Measurements from ENCODE around the gene ALOXE3.
A peak's percentile ranks its signal among the peaks of the same experiment; 100 is the strongest.
"Not testable (repeated sequence)": the region's sequence is repeated elsewhere in the genome, so short reads cannot be mapped to it uniquely, and the experiment has no call there.

The ALOXE3 gene

DNA sequence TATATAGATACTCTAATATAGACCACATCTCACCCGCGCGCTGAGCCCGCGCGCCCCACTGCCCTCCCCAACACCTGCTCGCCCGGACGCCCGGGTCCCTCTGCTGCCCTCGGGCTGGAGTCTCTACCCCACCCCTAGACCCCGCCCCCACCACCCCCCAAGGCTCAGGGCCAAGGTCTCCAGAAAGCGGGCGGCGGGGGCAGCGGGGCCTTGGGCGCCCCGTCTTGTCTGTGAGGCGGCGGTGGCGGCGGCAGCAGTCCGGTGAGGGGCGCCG, 3.0 kb upstream of the ALOXE3 start:
- DNase-seq: no peak

- DNase-seq: peak; percentile 68
Measured at GRCh38 chr17:8120520-8121406, 2.4 kb upstream of the ALOXE3 start.

DNA sequence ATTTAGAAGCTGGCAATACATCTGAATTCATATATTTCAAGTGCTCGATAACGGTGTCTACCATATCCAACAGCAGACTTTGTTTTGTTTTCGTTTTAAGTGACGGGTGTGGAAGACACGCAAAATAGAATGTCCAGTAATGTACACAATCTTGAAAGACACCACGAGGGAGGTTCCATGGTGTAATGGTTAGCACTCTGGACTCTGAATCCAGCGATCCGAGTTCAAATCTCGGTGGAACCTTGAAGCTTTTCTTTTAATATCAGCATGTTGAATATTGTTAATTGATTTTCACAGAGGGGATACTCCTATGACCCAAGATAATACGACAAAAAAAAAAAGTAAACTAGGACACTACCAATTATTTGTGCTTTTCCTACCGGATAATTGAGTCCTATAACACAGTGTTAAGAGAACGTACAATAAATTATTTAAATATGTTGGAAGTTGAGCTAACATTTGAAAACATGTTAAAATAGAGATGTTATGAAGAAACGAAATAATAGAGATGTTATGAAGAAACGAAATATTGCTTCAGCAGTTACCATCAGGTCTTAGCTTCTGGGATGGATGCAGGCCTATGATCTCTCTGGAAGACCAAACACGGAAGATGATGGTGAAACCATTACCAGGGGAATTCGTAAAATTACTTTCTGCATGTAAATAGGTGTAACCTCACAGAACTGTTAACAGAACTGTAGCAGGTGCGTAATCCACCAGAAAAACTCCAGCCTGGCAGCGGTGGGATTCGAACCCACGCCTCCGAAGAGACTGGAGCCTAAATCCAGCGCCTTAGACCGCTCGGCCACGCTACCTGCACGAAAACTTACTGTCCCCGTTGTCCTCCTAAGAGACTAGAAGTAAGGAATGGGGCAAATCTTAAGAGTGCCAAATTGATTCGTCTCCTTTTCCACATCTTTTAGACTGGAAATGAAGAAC, 1.5 kb upstream of the ALOXE3 start:
- peak; percentile 97 for DNase-seq

DNA sequence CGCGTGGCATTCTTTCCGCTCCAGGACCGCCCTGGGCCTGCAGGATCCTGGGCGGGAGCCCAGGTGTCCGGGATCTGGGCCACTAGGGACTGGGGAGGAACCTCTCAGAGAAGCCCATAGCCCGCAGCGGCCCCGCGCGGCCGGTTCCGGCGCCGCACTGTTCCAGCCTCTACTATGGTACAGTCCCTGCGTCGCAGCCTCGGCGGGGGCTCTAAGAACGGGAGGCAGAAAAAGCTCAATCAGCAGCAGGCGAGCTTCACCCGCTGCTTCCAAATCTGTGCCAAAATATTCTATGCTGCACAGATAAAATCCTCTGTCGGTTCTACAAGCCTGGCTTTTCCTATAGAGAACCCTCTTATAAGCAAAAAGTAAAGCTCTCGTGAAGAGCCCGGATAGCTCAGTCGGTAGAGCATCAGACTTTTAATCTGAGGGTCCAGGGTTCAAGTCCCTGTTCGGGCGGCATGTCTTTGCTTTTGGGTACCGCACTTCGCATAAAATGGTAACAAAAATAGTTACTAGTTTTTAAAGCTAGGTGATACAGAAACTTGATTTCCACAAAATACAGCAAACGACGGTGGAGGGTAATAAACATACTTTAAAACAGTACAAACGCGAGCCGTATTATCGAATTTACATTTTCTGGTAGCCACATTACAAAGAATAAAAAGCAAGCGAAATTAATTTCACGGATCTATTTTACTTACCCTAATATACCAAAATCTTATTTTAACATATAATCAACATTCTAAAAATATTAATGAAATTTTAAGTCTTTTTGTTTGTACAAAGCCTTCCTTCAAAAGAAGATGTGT, 661 bp upstream of the ALOXE3 start:
- DNase-seq: peak; percentile 96

GRCh38 chr17:8117367-8117979, 841 bp downstream of the ALOXE3 start:
- DNase-seq: no peak

DNA sequence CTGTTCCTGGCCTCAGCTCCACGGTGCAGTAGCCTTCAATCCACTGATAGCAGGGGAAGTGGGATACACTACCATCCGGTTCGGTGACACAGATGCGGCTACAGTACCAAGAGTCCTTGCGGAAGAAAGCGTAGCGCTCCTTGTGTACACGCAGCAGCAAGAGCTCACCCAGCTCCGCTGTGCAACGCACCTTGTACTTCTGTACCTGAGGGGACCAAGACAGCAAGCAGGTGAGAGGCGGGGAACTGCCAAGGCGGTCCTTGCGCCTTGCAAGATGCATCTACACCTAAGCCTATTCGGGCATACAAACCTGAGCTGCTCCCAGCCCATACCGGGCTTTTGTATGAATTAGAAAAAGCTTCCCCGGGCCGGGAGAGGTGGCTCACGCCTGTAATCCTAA, 1.5 kb downstream of the ALOXE3 start:
- no peak for DNase-seq

DNA sequence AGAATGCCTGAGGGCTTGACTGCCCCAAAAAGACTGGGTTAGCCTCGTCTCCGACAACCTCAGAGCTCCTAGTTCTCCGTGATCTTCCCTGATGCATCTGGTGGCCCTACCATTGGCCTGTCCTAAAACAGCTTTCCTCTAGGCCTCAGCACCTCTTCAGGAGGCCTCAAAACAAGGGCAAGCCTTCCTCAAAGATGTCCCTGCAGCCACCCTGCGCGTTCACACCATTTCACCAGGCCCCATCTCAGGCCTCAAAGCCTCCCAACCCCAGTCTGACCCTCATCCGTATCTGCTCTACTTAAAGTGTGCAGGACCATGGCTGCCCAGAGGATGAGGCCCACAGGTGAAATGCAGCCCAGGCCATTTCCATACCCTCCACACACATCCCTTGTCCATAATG, 7.4 kb downstream of the ALOXE3 start:
- DNase-seq: no peak

- DNase-seq: no peak
Measured at GRCh38 chr17:8110456-8110804, 7.9 kb downstream of the ALOXE3 start.

- DNase-seq: peak; percentile 39
Measured at GRCh38 chr17:8109661-8110455, 8.5 kb downstream of the ALOXE3 start.

DNA sequence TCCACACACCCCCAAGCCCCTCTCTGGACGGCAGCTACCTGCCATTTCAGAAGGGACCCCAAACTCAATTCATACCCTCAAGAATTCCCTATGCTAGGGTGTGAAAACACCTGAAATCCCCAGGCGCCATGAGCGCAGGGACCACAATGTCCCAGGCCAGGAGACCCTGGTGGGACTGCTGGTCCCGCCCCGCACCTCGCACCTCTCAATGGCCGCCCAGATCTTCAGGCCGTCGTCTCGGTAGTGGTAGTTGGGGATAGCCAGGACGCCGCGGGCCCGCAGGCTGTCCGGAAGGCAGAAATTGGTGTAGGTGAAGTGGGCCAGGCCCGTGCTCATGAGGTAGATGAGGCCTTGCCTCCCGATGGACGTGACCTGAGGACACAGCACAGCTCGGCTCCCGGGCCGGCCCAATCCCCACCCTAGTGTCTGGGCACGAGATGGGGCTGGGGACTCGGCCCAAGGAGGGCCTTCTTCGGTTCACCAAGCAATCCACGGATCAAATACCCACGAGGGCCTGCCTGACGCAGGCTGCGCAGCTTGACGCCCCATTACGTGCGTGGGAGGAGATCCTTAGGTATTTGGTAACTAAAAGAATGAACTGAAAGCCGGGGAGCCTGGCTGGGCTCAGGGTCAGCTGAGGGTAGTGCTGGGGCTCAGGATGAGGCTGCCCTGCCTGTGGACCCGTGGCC, 9.2 kb downstream of the ALOXE3 start:
- DNase-seq: no peak

DNA sequence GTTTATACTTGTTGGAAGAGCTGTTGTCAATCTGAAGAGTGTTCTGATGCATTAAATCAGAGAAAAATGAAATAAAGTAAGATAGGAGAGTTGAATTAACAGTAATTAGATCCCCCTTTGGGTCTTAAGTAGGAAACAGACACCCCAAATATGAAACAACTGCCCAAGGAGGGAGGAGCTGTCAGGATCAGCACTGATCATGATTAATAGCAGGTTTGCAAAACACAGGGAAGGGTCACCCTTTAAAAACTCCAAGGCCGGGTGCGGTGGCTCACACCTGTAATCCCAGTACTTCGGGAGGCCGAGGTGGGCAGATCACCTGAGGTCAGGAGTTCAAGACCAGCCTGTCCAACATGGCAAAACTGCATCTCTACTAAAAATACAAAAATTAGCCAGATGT, 11.3 kb downstream of the ALOXE3 start:
- DNase-seq: not testable (repeated sequence)

- no peak for DNase-seq
Measured at GRCh38 chr17:8105957-8106398, 12.3 kb downstream of the ALOXE3 start.

DNA sequence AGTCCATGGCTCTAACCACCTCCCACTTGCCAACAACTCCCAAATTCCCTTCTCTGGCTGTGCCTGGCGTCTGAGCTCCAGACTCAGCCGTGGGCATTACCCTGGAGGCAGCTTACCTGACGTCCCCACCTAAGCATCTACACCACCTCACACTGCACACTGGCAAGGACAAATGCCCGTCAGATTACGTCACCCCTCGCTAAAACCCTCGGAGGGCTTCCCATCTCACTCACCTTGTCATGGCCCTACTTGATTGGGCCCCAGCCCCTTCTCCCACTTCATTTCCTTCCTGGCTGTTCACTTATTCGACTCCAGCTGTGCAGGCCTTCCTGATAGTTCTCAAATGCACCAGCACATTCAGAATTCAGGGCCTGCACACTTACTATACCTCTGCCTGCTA, 13.4 kb downstream of the ALOXE3 start:
- no peak for DNase-seq

GRCh38 chr17:8103549-8103948, 14.8 kb downstream of the ALOXE3 start:
- no peak for DNase-seq

DNA sequence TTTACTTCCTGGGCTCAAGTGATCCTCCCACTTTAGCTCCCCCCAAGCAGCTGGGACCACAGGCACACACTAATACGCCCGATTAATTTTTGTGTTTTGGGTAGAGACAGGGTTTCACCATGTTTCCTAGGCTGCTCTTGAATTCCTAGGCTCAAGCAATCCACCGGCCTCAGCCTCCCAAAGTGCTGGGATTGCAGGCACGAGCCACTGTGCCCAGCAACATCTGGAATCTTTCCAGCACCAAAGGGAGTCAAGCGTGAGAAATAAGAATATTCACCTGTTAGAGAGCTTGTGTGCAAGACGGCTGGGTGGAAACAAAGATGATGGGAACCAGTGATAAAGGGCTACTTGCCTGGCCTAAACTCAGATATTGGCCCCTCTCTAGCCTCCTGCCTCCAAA, 16.6 kb downstream of the ALOXE3 start:
- DNase-seq: no peak

DNA sequence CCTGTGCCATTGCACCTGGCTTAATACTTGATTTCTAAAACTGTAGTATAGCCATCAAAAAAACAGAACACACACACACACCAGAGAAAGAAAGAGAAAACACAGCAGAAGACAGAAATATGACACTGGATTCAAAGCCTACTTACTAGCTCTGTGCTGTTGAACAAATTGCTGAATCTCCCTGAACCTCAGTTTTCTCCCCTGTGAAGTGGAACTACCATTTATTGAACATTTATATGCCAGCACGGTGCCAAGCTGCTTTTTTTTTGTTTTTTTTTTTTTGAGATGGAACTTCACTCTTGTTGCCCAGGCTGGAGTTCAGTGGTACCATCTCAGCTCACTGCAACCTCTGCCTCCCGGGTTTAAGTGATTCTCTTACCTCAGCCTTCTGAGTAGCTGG, 17.6 kb downstream of the ALOXE3 start:
- no peak for DNase-seq

- DNase-seq: no peak
Measured at GRCh38 chr17:8100111-8100510, 18.2 kb downstream of the ALOXE3 start.

- DNase-seq: no peak
Measured at GRCh38 chr17:8096541-8096940, 21.8 kb downstream of the ALOXE3 start.

- no peak for DNase-seq
Measured at GRCh38 chr17:8095361-8095760, 23.0 kb downstream of the ALOXE3 start.

DNA sequence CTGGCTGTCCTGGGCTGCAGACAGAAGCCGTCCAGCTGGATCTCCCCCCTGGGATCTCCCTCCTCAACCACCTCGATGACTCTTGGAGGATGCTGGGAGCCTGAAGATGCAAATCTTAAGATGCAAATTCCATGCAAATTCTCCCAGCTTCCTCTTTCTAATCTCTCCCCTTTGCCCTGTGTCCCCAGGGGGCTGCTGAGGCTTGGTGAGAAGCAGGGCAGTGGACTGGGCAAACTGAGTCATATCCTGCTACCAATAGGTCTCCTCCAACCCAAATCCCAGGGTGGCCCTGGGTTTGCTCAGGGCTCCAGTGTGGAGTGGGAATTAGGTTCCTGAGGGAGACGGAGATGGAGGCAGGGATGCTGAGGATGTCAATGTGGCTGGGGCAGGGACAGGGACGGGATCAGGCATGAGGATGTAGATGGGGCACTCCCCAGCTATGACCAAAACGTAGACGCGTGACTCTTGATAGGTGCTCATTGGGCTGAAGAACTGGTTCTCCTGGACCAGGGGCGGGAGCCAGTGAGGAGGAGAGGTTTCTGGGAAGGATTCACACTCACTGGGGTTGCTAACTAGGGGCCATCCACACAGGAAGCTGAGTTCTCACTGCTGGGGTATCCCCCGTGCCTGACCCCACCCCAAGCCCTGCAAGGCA, 27.2 kb downstream of the ALOXE3 start:
- DNase-seq: no peak

- no peak for DNase-seq
Measured at GRCh38 chr17:8089728-8090127, 28.6 kb downstream of the ALOXE3 start.
